K562 (cell line): ENCODE measurements around the gene ANO10. TPM values are rescaled to one million over a fixed set of nuclear protein-coding genes. Genes with fewer than 3 reads are reported as not detected.

Source experiments
- ATAC-seq: fragments of 200-7000 bp; cut with Tn5 transposase; 3 replicates; pipeline ENCODE4 v1.9.1; 2020; ENCODE audit warnings: moderate library complexity
- BruUV-seq: library from RNA; stranded (reverse); fragments of 400-500 nt; replicated peaks from 2 replicates; lab custom pipeline; 2021; lab: Mats Ljungman, UMichigan
- CTCF ChIA-PET: fragments of 300-600 bp; formaldehyde crosslinking; extraction: SDS; loops from one replicate; lab custom pipeline; 2021; ENCODE audit warnings: low intra/inter-chr PET ratio; lab: Yijun Ruan, JAX
- POLR2A ChIA-PET: fragments of 300-600, 350-650 bp; sonication (Branson Sonifier 250); formaldehyde crosslinking; extraction: SDS; loops from one replicate; lab custom pipeline; 2021; ENCODE audit warnings: antibody characterized with exemption, inconsistent platforms; lab: Yijun Ruan, JAX
- DNase-seq, 4 experiments: peaks; one replicate each; pipeline versions ENCODE4 v3.0.0 to v3.0.0-alpha.2; 2011 to 2018; ENCODE audit warnings: low spot score in 3 of 4, mixed read lengths in 3 of 4; ENCODE audit errors: extremely low read depth in 1 of 4
- FAIRE-seq: peaks from 2 replicates; lab custom pipeline; 2011; peaks lifted over from hg19 to GRCh38; lab: Jason Lieb, UNC
- H2AFZ ChIP-seq: 2 replicates; pipeline ENCODE4 v1.6.0; 2011; ENCODE audit warnings: low read depth, low read length, control low read depth, inconsistent platforms
- H3K27ac ChIP-seq: fragments of 200-600 bp; 3 replicates; pipeline ENCODE4 v1.8.0; 2011; ENCODE audit warnings: low read depth, mild to moderate bottlenecking, control low read depth, inconsistent platforms, low read length, moderate library complexity, mixed read lengths; ENCODE audit errors: extremely low read depth
- H3K27me3 ChIP-seq, 2 experiments: fragments of 300-600 bp in 1 of 2; 2 replicates in 1 of 2; 3 replicates in 1 of 2; pipeline versions ENCODE4 v1.6.0 to v1.8.0; 2011; ENCODE audit warnings: inconsistent platforms in 2 of 2, low read length in 2 of 2, mild to moderate bottlenecking in 1 of 2, mixed read lengths in 1 of 2, moderate library complexity in 1 of 2; ENCODE audit not compliant: control insufficient read depth in 2 of 2, insufficient read depth in 2 of 2
- H3K36me3 ChIP-seq: fragments of 300-600 bp; 3 replicates; pipeline ENCODE4 v1.8.0; 2011; ENCODE audit warnings: mild to moderate bottlenecking, low read length, inconsistent platforms; ENCODE audit not compliant: control insufficient read depth, insufficient read depth
- H3K4me1 ChIP-seq, 2 experiments: fragments of 200-600 bp in 1 of 2; replicated peaks in 1 of 2; 2 replicates in 1 of 2; 3 replicates in 1 of 2; pipeline versions ENCODE4 v1.5.1 to v1.8.0; 2011; ENCODE audit warnings: inconsistent platforms in 2 of 2, low read length in 2 of 2, mild to moderate bottlenecking in 1 of 2, mixed read lengths in 1 of 2, moderate library complexity in 1 of 2; ENCODE audit not compliant: control insufficient read depth in 2 of 2, insufficient read depth in 2 of 2
- H3K4me2 ChIP-seq: 2 replicates; pipeline ENCODE4 v1.6.1; 2011; ENCODE audit warnings: low read length, control low read depth, inconsistent platforms, mixed read lengths; ENCODE audit not compliant: insufficient read depth
- H3K4me3 ChIP-seq: fragments of 200-600 bp; sonication (generic), shearing (Covaris generic); 2 replicates; pipeline ENCODE4 v1.5.1; 2016; ENCODE audit warnings: control low read depth, inconsistent platforms
- H3K79me2 ChIP-seq: fragments of 200-600 bp; 3 replicates; pipeline ENCODE4 v1.8.0; 2011; ENCODE audit warnings: low read length, inconsistent platforms; ENCODE audit not compliant: control insufficient read depth, insufficient read depth
- H3K9ac ChIP-seq, 2 experiments: 2 replicates each; pipeline versions ENCODE4 v1.6.0 to v1.6.1; 2011; ENCODE audit warnings: low read depth in 2 of 2, low read length in 2 of 2, control low read depth in 1 of 2, inconsistent platforms in 1 of 2, mild to moderate bottlenecking in 1 of 2, mixed read lengths in 1 of 2; ENCODE audit not compliant: insufficient read depth in 1 of 2
- H3K9me1 ChIP-seq: one replicate; pipeline ENCODE4 v1.6.0; 2011; ENCODE audit warnings: inconsistent platforms, mild to moderate bottlenecking, low read length, moderate library complexity; ENCODE audit not compliant: control insufficient read depth, insufficient read depth
- H3K9me3 ChIP-seq: replicated peaks from 2 replicates; pipeline ENCODE4 v1.5.1; 2011; ENCODE audit warnings: low read depth, low read length, inconsistent platforms; ENCODE audit not compliant: control insufficient read depth, insufficient read depth
- H4K20me1 ChIP-seq: replicated peaks from 2 replicates; pipeline ENCODE4 v1.6.1; 2011; ENCODE audit warnings: low read length, inconsistent platforms, mixed read lengths; ENCODE audit not compliant: control insufficient read depth, insufficient read depth
- ARHGAP35 ChIP-seq: fragments of 450-650 bp; IDR thresholded peaks from 2 replicates; pipeline ENCODE4 v1.6.1; 2018; ENCODE audit not compliant: partially characterized antibody
- BCL6 ChIP-seq: fragments of 250-450 bp; sonication (Bioruptor Pico); IDR thresholded peaks from 2 replicates; pipeline ENCODE4 v1.4.0; 2020
- CCAR2 ChIP-seq: fragments of 200-400 bp; formaldehyde crosslinking; IDR thresholded peaks from 2 replicates; pipeline ENCODE4 v1.6.1; 2017; ENCODE audit warnings: mild to moderate bottlenecking, low read depth, low read length
- MLX ChIP-seq, 2 experiments: fragments of 450-650 bp in 1 of 2; sonication (generic) in 1 of 2; formaldehyde crosslinking; conservative IDR thresholded peaks; 2 replicates each; pipeline versions ENCODE4 v1.4.0 to v1.8.1; 2020 to 2022; ENCODE audit warnings: mild to moderate bottlenecking in 1 of 2, missing genetic modification reagents in 1 of 2
- THRAP3 ChIP-seq: fragments of 450-650 bp; IDR thresholded peaks from 2 replicates; pipeline ENCODE4 v1.6.1; 2016; ENCODE audit warnings: mild to moderate bottlenecking, inconsistent platforms, borderline replicate concordance
- ZBTB40 ChIP-seq, 2 experiments: fragments of 450-650 bp in 1 of 2; sonication (generic) in 1 of 2; formaldehyde crosslinking in 1 of 2; IDR thresholded peaks; 2 replicates each; pipeline versions ENCODE4 v1.7.1 to v1.9.0; 2016 to 2022; ENCODE audit warnings: inconsistent platforms in 1 of 2, mild to moderate bottlenecking in 1 of 2, missing genetic modification reagents in 1 of 2
- ZFP91 ChIP-seq: sonication (generic); formaldehyde crosslinking; IDR thresholded peaks from 2 replicates; pipeline ENCODE4 v1.8.0; 2022; ENCODE audit warnings: mild to moderate bottlenecking, missing genetic modification reagents
- ZKSCAN8 ChIP-seq: fragments of 200-800 bp; sonication (Bioruptor generic); IDR thresholded peaks from 2 replicates; pipeline ENCODE4 v1.6.1; 2016; ENCODE audit warnings: missing genetic modification characterization, missing compliant biosample characterization
- ZNF280A ChIP-seq: fragments of 450-650 bp; IDR thresholded peaks from 2 replicates; pipeline ENCODE4 v1.6.1; 2018; ENCODE audit warnings: mild to moderate bottlenecking, low read depth; ENCODE audit not compliant: partially characterized antibody
- WGBS: fragments of 100-300 bp; shearing (Covaris generic); methylation state at CpG from one replicate; pipeline ENCODE4 v1.1.6; 2016; ENCODE audit warnings: low coverage, mixed read lengths; ENCODE audit not compliant: insufficient coverage; ENCODE audit errors: missing lambda C conversion rate; 5-methylcytosine and 5-hydroxymethylcytosine counted together
- in situ Hi-C: fragments of 300-500 bp; cut with MboI; formaldehyde crosslinking; loops from 4 replicates; pipeline ENCODE4 v1.15.0; 2018; ENCODE audit warnings: inconsistent platforms, mixed read lengths
- intact Hi-C: fragments of 100-400 bp; cut with micrococcal nuclease; formaldehyde crosslinking; loops from 2 replicates; pipeline ENCODE4 v1.14.2; 2022
- polyA plus RNA-seq, 8 experiments: library from polyadenylated mRNA; depleted of rRNA in 4 of 8; stranded (reverse) in 5 of 8; unstranded in 3 of 8; fragments of >200 nt; fragmentation: Nextera tagmentation in 2 of 8; fragmentation: Illumina TruSeq in 1 of 8; extraction: Ambion mirVana in 2 of 8; extraction: Trizol in 1 of 8; gene quantifications; 2 replicates each; pipeline versions ENCODE4 v1.2.1 to v1.2.3, GENCODE V29; 2011 to 2014; ENCODE audit warnings: inconsistent platforms in 1 of 8, missing spikeins in 1 of 8
- total RNA-seq, 7 experiments: library from RNA; depleted of rRNA in 6 of 7; stranded (reverse); fragments of >200 nt in 6 of 7; fragmentation: Illumina TruSeq in 2 of 7; extraction: Trizol in 2 of 7; gene quantifications; 2 replicates each; pipeline versions ENCODE4 v1.2.1 to v1.2.3, GENCODE V29; 2011 to 2021; ENCODE audit warnings: low replicate concordance in 1 of 7

ANO10 gene
- total and polyA plus RNA-seq, 9 of the 15 experiments (the other 6 are each of a cell fraction or from before 2014, with no cell fraction given) = 6.4 to 46.0 (median 32.3) TPM

- WGBS = 28% methylated on average over 3 of the region's 3 CpGs
- Histone ChIP-seq H3K9me3 (no peaks in the 10 kb centered on the region), H3K9me1 (peaks cover 4% of the 10 kb centered on the region), H3K9ac (no peak overlapping the region), H3K4me1 (peaks cover 0 to 6% of the 10 kb centered on the region in 2 experiments; a peak in 1 of 5 replicates), H3K27me3 (no peaks in the 10 kb centered on the region), H3K27ac (no peak overlapping the region), H3K36me3 (no peaks in the 10 kb centered on the region; the same call in 2 of the 3 replicates), H4K20me1 (peaks cover 9% of the 10 kb centered on the region), H3K4me3 (no peak overlapping the region), H3K4me2 (no peak overlapping the region), H3K79me2 (no peaks in the 10 kb centered on the region), H2AFZ (no peak overlapping the region)
- intact Hi-C loops = no loop called here
- DNase-seq (no peak), ATAC-seq (no peak), FAIRE-seq (no peak)
- ChIA-PET CTCF (no interaction called here), POLR2A (interaction anchor here (0.7 kb wide), 1 partner anchor 24 kb away, joined by 3 read pairs; no protein-coding TSS in a partner anchor)
- in situ Hi-C loops = no loop called here
- no TSS peak for BruUV-seq
- TF ChIP-seq THRAP3 = no peak
- no peak for TF ChIP-seq ZKSCAN8 (CRISPR knock-in tag)
- no peak for TF ChIP-seq ZNF280A
- no peak for TF ChIP-seq MLX (CRISPR knock-in tag; conservative IDR thresholded peaks at IDR 0.05)
- TF ChIP-seq CCAR2 = no peak
- TF ChIP-seq ZFP91 (CRISPR knock-in tag) = no peak
- no peak for TF ChIP-seq ARHGAP35
- no peak for TF ChIP-seq ZBTB40 (IDR thresholded peaks at IDR 0.05)
- TF ChIP-seq ZBTB40 (CRISPR knock-in tag; IDR thresholded peaks at IDR 0.05) = no peak
- no peak for TF ChIP-seq BCL6 (CRISPR knock-in tag)
These were observed 250.3 kb downstream of the ANO10 start for GRCh38 chr3:43371494-43371893.
